Activated CD8-positive, alpha-beta memory T cell treated with anti-CD3 and anti-CD28 coated beads for 36 hours (primary cell): ENCODE data around the gene ELFN1. TPM values are rescaled to one million over a fixed set of nuclear protein-coding genes. Genes with fewer than 3 reads are reported as not detected.

ENCODE experiments used
- CTCF ChIA-PET: fragments of 350-600 bp; sonication (Branson Sonifier 250); formaldehyde crosslinking; loops from one replicate; lab custom pipeline; 2021; ENCODE audit warnings: antibody characterized with exemption; lab: Charles Lee
- POLR2A ChIA-PET: fragments of 350-600 bp; sonication (Branson Sonifier 250); formaldehyde crosslinking; loops from one replicate; lab custom pipeline; 2021; ENCODE audit warnings: antibody characterized with exemption; lab: Charles Lee
- total RNA-seq, 2 experiments: library from RNA; stranded (reverse); gene quantifications; one replicate each; pipeline ENCODE4 v1.2.3, GENCODE V29; 2021

ELFN1 gene
- total RNA-seq, 2 experiments from 2014 or later: 0.17 to 0.27 TPM

DNA sequence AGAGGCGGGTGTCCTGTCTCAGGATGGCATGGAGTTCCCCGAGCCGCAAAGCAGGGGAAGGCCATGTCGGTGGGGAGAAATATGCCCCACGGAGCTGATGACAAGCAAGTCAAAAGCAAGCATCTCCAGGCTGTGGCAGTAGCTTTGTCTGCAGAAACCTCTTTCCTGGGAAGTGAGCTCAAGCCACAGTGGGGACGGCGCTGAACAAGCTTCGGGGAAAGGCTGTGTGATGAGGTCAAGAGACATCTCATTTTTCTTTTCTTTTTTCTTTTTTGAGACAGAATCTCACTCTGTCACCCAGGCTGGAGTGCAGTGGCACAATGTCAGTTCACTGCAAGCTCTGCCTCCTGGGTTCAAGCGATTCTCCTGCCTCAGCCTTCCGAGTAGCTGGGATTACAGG, 62.6 kb downstream of the ELFN1 start:
- ChIA-PET POLR2A (no interaction called here), CTCF (no interaction called here)

DNA sequence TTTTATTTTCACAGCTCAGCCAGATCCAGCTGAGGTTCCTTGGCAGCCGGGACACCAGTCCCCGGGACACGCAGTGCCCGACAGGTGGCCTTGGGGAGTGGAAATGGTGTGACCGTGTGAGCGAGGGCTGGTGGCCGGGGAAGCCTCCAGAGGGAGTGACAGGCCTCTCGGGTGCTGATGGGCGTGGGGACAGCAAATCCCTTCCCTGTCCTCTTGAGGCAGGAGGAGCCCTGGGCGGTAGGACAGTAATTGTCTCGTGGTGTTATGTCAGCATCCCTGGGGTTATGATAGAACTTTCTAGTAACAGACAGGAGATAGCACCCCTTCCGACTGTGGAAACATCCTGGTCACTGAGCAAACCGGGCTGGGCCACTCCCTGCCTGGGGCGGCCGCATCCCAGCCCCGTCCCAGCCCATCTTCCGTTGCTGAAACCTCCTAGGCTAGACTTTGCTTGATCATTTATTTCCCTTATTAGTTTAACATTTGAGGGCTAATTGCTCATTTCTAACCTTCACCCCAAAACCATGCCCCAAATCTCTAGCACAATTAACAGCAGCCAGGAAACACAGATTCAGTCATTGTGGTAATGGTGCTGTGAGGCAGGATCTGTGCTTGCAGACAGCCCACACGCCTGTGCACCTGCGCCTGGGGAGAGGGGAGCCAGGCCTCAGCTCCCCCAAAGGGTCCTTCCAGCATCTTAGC, 63.3 kb downstream of the ELFN1 start:
- CTCF ChIA-PET: no interaction called here
- POLR2A ChIA-PET: no interaction called here

DNA sequence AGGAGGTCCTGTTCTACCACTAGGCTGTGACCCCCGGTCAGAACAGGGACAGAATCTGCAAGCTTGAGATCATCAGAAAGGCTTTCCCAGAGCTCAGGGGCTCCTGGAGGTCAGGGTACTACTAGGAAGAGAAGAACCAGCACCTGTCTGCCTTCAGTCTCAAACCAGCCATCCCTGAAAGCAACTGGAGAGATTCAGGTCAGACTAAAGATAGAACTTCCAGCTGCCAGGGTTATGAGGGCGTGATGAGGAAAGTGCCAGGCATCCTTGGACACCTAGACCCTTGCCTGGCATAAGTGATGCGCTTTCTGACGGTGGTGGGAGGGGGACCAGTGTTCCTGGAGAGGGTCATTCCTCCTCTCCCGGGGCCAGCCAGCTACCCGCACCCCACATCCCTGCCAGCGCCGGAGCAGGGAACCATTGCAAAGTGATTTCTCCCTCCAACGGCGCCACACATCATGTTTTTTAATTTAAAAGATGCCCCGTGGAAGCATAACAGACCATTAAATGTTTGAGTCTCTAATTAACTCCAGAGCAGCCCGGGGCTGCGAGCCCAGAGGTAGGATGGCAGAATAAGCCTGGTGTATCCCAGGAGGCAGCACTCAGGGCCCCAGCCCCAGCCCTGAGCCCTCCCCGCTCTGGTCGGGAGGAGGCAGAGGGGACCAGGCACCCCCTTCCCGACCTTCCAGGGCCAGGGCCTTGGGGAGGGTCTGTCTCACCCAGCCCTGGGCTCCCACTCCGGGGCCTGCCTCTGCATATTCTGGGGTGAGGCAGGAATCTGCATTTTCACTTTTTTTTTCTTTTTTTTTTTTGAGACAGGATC, 64.0 kb downstream of the ELFN1 start:
- POLR2A ChIA-PET: no interaction called here
- CTCF ChIA-PET: no interaction called here

GRCh38 chr7:1735262-1735661, 65.2 kb downstream of the ELFN1 start:
- CTCF ChIA-PET: no interaction called here
- POLR2A ChIA-PET: no interaction called here

DNA sequence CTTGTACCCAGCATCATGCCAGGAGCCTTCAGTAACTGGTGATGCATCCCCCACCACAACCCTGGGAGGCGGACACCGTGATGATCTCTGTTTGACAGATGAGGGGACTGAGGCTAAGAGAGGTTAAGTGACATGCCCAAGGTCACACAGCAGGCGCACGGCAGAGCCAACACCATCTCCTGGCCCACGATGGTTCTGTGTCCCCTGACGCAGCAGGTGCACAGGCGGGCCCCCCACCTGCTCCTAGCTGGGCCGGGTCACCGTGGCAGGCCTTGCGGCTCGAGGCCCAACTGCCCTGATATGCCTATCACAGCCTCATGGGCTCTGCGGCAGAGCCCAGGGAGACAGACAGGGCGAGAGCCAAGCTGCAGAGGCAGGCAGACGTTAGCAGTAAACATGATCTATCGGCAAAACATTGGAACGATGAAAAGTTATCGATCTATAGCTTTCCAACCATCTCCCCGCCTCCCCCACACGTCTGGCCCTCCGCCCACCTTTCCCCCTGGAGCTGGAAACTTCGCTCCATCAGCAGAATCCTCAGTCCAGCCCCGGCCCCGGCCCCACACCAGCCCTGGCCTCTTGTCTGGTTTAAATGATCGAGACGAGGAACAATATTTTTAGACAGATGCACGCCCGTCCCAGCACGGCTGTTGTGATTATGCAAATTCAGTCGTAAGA, 65.9 kb downstream of the ELFN1 start:
- ChIA-PET CTCF (no interaction called here), POLR2A (no interaction called here)

DNA sequence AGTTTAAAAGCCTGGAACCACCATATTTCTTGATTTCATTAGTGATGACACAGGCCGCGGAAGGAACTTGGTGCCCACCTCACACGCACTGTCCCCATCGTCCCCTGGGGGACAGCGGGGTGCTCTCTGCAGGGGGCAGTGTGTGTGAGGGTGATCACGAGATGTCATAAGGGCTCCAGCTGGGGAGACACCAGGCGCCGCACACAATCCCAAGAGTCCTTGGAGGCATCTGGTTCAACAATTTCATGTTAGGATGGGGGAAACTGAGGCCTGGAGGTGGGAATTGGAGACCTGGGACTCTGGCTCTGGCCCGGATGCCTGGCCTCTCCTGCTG, 66.4 kb downstream of the ELFN1 start:
- POLR2A ChIA-PET: no interaction called here

DNA sequence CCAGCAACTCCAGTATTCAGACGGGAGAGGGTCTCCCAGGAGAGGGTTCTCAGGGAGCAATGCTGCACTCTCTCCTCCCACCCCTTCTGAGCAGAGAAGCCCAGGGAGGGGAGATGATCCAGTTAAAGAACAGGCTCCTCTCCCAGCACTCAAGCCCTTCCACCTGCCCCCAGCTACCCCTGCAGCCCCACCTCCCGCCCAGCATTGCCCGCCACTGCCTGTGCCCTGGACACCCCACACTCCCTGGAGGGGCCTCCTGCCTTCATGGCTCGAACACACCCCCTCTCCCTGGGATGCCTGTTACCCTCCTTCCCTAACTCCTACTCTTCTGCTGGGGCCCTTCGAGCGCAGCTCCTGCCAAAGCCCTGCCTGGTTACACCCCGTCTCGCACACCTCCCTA, 66.8 kb downstream of the ELFN1 start:
- POLR2A ChIA-PET: no interaction called here
- CTCF ChIA-PET: no interaction called here

More for the DNA sequence above, 66.4 kb downstream of the ELFN1 start:
- CTCF ChIA-PET: no interaction called here

DNA sequence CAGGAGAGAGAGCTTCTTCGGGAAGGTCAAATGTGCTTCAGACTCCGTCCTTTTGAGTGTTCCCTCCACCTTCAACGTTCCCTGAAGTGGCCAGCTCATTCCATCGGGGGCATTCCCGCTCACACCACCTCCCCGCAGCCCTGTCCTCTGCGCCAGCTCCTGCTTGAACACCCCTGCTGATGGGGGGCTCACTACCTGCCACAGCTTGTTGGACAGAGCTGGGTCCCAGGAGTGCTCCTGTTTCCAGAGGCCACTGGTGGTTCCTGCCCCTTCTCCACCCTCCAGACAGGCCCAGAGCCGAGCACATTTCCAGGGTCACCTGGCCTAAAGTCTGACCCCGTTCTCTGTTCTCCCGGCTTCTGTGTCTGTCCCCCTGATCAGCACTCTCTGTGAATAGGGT, 67.4 kb downstream of the ELFN1 start:
- ChIA-PET CTCF (no interaction called here), POLR2A (no interaction called here)

DNA sequence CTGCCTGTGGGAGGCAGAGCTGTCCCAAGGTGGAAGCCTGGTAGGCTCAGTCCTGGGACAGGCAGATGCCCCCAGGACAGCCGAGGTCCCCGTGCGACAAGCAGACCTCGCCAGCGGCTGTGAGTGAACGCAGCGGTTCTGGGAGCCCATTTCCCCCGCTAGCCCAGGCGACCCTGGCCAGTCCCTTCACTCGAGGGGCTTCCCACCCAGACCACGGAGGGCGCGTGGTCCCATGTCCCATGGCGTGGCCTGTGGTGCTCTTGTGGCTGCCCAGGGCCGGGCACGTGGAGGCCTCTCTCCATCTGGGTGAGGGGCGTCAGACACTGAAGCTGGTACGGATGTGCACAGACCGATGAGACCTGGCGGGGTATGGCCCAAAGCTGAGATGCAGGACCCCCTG, 67.9 kb downstream of the ELFN1 start:
- CTCF ChIA-PET: interaction anchor here (0.7 kb wide), 1 partner anchor 12 kb away, joined by 3 read pairs; no protein-coding TSS in a partner anchor

GRCh38 chr7:1738511-1738910, 68.4 kb downstream of the ELFN1 start:
- ChIA-PET POLR2A (no interaction called here), CTCF (interaction anchor here (0.7 kb wide), 1 partner anchor 11 kb away, joined by 3 read pairs; no protein-coding TSS in a partner anchor)

More for the DNA sequence above, 67.9 kb downstream of the ELFN1 start:
- POLR2A ChIA-PET: no interaction called here

GRCh38 chr7:1738956-1739355, 68.9 kb downstream of the ELFN1 start:
- POLR2A ChIA-PET: no interaction called here
- CTCF ChIA-PET: interaction anchor here (0.7 kb wide), 1 partner anchor 11 kb away, joined by 3 read pairs; no protein-coding TSS in a partner anchor

- ChIA-PET CTCF (no interaction called here), POLR2A (no interaction called here)
Measured at GRCh38 chr7:1739593-1739992, 69.5 kb downstream of the ELFN1 start.

DNA sequence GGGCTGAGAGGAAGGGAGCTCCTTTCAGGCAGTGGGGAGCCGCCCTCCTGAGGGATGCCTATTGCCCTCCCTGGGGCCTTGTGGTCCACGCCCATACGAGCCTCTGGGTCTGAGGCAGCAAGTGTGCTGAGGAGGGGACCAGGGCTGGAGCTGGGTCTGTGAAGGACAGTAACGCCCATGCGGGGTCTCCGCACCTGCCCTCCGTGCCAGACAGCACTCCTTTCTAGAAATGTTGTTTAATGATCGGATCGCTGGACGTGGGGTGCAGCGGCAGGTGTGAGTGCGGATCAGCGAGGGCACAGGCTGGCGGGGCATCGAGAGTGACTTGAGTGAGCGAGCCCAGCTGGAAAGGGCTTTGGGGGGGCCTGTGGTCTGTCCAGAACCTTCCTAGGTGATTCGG, 70.1 kb downstream of the ELFN1 start:
- ChIA-PET CTCF (interaction anchor here (0.6 to 0.7 kb wide), 2 partner anchors 17 to 72 kb away, joined by 3 read pairs; no protein-coding TSS in a partner anchor), POLR2A (no interaction called here)

GRCh38 chr7:1741246-1741645, 71.2 kb downstream of the ELFN1 start:
- ChIA-PET CTCF (no interaction called here), POLR2A (no interaction called here)

DNA sequence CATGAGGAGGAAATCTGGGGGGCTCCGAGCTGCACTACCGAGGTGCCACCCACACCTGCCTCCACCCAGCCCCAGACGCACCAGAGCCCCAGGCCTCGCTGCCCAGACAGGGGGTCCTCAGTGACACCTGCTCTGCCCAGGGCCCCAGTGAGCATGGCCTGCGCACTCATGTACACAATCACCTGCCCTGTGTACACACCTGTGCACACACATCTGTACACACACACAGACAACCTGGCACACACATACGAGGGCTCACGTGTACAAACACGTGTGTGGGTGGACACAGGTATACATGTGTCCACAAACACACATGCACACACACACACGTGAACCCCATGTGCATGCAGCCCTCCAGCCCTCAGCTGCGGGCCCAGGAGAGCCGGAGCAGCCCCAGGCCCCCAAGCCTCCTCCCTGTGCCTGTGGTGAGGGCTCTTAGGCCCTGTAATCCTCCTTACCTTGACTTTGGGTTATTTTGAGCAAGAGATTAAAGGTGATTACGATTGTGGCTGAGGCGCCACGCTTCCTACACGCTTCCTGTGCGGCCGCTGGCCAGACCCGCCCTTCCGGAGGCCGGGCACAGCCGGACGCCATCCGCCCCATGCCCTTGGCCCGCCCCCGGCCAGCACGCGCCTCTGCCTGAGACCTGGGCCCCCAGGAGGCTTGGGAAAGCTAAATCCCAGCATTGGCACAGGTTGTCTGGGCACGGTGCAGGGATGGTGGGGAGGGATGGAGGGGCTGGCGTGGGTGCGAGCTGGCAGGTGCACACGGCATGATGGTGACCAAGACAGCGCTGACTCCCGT, 71.9 kb downstream of the ELFN1 start:
- POLR2A ChIA-PET: no interaction called here
- CTCF ChIA-PET: no interaction called here

DNA sequence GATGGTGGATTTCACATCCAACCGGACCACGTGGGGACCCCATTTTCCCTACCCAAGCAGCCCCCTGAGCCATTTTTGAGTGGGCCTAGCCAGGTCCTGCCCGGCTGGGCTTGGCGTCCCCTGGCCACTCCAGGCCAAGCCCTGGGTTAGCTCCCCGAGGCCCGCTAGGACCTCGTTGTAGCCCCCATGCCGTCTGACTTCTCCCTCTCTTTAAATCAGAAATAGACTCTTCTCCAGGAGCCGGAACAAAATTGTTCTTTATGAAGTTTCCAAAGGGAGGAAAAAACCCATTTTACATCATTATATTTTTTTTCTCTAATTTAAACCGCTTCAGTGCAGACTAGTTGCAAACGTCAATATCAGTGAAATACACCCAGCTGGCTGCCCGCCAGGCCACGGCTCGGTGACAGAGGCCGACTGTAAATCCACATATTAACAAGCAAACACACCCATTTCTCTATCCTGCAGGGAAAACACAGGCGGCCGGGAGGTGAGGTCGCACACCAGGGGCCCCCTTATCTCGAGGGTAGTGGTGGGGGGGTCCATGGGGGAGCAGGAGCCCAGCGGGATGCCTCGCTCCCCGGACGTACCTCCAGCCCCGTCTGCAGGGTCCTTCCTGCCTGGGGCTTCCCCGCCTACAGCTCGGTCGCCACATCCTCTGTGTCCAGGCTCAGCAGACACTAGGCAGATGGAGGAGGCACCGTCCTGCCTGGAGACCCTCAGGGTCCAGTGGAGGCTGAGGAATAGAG, 72.7 kb downstream of the ELFN1 start:
- POLR2A ChIA-PET: no interaction called here
- CTCF ChIA-PET: no interaction called here

- ChIA-PET CTCF (no interaction called here), POLR2A (no interaction called here)
Measured at GRCh38 chr7:1743481-1744230, 73.6 kb downstream of the ELFN1 start.
